ENCODE measurements around the gene SLC7A14.
"Not testable (repeated sequence)": the region's sequence is repeated elsewhere in the genome, so short reads cannot be mapped to it uniquely, and the experiment has no call there.

SLC7A14 gene

GRCh38 chr3:170593634-170594033, 7.8 kb upstream of the SLC7A14 start:
- no peak for FAIRE-seq

DNA sequence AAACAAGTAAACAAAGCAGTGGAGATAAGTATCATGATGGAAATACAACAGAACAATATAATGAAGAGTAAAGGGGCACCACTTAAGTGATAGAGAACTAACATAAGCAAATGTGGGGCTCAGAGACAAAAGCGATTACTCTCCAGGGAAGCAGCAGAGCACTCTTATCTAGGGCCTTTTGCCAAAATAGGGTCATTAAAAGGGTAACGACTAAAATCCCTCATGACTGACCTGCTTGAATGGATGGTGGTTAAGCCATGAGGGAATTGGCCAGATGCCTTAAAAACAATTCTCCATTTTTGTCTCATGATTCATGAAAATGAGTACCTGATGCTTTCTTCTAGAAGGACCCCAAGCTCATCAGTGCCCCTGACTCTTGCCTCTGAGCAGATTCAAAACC, 3.2 kb upstream of the SLC7A14 start:
- no peak for FAIRE-seq

DNA sequence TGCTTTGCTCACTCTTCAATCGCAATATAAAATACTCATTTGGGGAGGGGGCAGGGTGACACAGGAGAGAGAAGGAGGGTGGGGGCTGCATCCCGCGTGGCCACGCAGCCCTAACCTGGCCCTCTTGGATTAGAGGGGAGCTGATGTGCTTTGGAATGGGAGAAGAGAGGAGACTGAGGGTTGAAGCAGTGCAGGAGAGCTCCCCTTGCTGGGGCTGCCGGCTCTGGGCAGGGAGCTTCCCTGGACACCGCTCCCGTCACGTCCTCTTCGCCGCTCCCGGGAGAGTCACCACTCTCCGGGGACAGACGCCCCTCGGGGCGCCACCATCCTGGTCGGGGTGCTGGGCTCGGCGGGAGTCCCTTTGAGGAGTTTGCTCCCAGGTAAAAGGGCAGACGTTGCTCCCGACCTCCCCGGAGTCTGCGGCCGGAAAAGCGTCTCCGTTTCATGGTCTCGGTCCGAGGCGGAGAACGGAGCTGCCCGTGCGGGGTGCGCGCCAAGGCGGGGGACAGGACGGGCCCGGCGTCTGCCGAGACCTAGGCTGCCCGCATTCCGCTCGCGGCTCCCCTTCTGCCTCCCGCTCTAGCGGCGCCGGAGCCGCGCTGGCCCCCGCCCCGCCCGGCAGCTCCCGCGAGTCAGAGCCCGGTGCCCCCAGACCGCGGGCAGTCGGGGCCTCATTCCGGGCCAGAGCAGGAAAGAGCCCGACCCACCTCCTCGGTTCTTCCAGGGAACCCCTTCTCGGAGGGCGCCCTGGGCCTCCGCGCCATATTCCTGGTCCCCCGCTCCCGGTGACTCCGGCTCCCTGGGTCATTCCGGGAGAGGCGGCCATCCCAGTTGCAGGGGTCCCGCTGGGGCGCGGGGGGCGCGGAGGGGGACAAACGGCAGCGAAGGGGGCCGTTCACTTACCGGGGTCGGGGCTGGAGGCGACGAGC, 603 bp downstream of the SLC7A14 start:
- FAIRE-seq = no peak

- FAIRE-seq = no peak
Measured at GRCh38 chr3:170584585-170585007, 1.3 kb downstream of the SLC7A14 start.

GRCh38 chr3:170579646-170580045, 6.2 kb downstream of the SLC7A14 start:
- FAIRE-seq = no peak

DNA sequence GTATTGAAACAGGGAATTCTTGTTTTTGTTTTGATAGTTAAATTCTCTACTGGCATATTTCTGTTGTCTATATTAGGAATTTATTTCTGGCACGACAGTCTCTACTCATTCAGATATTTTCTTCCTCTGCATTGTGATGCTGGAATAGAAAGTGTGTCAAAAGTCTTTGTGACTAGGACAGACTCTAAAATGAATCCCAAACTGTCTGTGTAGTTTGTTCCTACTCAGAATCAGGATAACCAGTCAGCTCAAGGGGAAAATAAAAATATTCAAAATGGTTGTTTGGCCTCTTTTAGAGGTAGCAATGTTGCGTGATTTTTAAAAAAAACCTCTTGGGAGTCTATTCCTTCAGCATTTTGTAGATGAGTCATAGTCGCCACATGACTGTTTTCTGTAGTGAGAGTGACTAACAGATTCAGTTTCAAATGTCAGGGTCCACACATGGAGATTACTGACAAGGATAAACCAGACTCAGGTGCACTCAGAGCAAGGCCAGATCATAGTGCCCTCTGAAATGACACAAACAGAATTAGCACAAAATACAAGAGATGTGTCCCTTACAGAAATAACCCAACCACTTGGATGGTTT, 13.1 kb downstream of the SLC7A14 start:
- no peak for FAIRE-seq

GRCh38 chr3:170567598-170567997, 18.3 kb downstream of the SLC7A14 start:
- not testable (repeated sequence) for FAIRE-seq

GRCh38 chr3:170566413-170566812, 19.5 kb downstream of the SLC7A14 start:
- FAIRE-seq = no peak

DNA sequence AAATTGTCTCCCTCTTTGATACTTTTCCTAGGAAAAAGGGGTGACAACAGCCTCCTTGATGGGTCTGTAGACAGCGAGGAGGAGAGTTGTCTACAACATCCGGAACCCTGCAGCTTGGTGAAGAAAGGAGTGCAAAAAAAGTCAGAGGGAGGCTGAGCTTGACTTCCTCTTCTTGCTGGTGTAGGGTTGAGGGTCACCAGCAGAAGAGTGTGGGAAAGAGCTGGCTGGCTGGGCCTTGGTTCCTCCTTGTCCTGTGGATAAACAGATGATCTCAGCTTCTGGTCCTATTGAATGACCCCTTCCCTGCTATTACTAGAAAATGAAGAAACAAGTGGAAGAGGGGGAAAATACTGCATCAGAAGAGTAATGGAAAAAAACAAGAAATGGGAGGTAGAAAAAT, 20.4 kb downstream of the SLC7A14 start:
- no peak for FAIRE-seq

- no peak for FAIRE-seq
Measured at GRCh38 chr3:170564664-170565063, 21.2 kb downstream of the SLC7A14 start.

GRCh38 chr3:170563712-170564423, 22.0 kb downstream of the SLC7A14 start:
- FAIRE-seq = no peak

DNA sequence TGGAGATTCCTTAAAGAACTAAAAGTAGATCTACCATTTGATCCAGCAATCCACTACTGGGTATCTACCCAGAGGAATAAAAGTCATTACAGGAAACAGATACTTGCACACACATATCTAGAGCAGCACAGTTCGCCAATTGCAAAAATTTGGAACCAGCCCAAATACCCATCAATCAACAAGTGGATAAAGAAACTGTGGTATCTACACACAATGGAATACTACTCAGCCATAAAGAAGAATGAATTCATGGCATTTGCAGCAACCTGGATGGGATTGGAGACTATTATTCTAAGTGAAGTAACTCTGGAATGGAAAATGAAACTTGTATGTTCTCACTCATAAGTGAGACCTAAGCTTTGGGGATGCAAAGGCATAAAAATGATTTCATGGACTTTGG, 23.8 kb downstream of the SLC7A14 start:
- FAIRE-seq = no peak

- no peak for FAIRE-seq
Measured at GRCh38 chr3:170560717-170561382, 25.0 kb downstream of the SLC7A14 start.

DNA sequence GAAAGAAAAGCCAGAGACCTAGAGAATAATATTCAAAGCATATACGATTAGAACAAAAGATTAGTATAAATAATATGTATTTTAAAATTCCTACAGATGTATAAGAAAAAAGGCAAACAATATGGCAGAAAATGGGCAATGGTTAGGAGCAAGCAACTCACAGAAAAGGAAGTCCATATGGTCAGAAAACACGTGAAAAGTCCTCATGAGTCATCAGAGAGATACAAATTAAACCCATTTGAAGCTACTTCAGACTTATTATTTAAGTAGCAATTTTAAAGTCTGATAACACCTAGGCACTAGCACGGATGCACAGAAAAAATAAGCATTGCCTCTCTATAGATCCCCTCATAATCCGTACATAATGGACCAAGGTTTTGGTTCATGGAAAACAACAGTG, 25.6 kb downstream of the SLC7A14 start:
- no peak for FAIRE-seq

- no peak for FAIRE-seq
Measured at GRCh38 chr3:170558427-170558826, 27.4 kb downstream of the SLC7A14 start.

DNA sequence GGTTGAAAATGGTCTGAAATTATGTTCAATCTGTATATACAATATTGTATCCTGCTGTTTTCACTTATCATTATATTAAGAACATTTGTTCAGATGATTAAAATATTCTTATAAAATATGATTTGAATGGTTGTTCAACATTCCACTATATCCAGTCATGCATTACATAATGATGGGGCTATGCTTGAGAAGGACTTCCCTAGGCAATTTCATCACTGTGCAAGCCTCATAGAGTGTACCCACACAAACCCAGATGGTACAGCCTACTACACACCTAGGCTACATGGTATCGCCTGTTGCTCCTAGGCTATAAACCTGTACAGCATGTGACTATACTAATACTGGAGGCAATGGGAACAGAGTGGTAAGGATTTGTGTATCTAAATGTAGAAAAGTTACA, 30.5 kb downstream of the SLC7A14 start:
- FAIRE-seq = no peak

GRCh38 chr3:170553788-170554757, 31.8 kb downstream of the SLC7A14 start:
- FAIRE-seq = no peak

DNA sequence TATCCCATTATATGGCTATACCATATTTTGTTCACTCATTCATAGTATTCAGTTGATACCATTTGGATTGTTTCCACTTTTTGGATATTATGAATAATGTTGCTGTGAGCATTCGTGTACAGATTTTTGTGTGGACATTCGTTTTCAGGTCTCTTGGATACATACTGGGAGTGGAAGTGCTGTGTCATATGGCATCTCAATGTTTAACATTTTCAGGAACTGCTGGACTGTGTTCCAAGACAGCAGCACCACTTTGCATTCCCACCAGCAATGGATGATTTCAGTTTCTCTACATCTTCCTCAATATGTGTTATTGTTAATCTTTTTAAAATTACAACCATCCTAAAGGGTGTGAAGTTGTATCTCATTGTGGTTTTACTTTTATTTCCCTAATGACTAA, 34.6 kb downstream of the SLC7A14 start:
- FAIRE-seq = no peak

GRCh38 chr3:170542704-170543103, 43.2 kb downstream of the SLC7A14 start:
- FAIRE-seq = no peak

GRCh38 chr3:170539897-170540296, 46.0 kb downstream of the SLC7A14 start:
- FAIRE-seq = no peak

- no peak for FAIRE-seq
Measured at GRCh38 chr3:170536712-170537111, 49.2 kb downstream of the SLC7A14 start.

DNA sequence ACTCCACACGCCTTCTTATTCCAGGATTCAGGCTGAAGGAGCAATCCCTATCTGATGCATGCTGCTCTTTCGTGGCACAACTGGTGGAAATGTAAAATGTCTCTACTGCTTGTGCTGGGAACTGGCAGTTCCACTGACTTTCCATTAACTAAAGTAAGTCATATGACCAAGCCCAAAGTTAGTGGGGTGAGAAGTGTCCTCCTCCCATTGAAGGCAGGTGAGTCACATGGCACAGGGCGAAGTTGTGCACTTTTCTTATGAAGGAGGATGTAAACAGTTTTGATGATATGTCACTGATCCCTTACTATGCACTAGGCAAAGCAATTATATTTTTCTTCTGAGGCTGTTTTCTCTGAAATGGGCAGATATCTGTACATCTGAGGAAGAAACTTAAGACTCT, 51.6 kb downstream of the SLC7A14 start:
- no peak for FAIRE-seq
